ENCODE data around the gene LPP.
A peak's percentile ranks its signal among the peaks of the same experiment; 100 is the strongest.

The LPP gene

DNA sequence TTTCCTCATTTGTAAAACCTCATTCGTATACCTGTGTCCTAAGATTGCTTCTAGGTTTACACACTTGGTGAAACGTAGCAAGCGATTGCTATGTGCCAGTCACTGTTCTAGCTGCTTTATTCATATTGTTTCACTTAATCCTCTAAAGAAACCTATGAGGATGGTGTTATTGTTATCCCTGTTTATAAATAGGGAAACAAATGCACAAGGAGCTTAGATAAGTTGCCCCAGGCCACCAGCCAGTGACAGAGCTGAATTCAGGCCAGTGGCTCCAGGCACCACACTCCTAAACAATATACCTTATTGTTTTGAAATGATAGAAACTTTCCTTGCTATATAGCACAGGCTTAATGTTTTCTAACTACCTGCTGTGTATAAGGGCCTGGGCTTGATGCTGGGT lies 44.0 kb downstream of the LPP start:
- DNase-seq: no peak

DNA sequence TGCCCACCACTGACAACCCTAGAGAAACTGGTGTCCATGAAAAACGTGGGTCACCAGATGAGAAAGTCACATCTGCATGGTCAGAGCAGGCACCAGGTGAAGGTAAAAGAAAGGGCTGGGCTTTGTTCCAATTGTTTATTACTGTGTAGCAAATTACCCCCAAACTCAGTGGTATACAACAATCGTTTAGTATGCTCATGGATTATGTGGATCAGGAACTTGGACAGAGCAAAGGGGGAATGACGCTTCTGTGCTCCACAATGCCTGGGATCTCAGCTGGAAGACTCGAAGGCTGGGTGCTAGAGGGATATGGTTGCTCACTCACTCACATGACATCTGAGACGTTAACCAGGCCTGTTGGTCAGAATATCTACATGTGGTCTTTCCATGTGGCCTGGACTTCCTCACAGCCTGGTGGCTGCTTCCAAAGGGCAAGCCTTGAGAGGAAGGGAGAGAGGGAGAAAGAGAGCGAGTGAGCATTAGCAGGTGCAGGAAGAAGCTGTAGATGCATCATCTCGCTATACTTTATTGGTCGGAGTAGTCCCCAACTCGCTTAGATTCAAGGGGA lies 44.9 kb downstream of the LPP start:
- no peak for DNase-seq

DNA sequence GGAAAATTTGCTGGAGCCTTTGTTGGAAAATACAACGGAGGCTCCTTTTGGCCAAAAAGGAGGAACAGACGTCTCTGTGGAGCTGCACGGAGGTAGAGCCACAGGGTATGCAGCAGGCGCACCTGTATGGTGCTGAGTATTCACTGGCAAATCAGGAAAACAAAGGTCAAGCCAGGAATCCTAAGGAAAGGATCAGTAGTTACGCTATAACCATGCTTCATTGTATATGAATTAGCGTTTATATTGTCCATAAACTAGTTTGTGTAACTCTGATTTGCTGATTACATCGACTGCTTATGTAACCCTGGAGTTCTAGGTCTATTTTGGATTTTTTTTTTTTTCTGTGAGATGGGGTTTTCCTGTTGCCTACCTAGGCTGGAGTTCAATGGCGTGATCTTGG lies 45.4 kb downstream of the LPP start:
- DNase-seq: no peak

DNA sequence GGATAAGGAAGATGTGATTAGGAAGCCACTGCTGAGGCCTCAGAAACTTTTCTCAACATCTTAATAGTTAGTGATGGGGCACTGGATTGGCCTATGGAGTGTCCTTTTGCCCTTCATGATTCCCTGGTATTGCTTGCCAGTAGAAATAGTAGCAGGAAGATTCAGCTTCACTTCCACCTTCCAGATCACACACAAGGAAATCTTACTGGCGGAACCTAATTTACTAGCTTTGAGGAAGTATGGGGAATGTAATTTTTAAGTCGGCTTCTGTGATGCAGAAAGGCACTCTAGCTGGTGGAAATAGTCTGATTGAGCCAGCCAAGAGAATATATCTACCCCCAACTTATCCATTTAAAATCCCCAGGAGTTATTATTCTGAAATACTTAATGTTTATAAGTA lies 46.5 kb downstream of the LPP start:
- DNase-seq: no peak

DNA sequence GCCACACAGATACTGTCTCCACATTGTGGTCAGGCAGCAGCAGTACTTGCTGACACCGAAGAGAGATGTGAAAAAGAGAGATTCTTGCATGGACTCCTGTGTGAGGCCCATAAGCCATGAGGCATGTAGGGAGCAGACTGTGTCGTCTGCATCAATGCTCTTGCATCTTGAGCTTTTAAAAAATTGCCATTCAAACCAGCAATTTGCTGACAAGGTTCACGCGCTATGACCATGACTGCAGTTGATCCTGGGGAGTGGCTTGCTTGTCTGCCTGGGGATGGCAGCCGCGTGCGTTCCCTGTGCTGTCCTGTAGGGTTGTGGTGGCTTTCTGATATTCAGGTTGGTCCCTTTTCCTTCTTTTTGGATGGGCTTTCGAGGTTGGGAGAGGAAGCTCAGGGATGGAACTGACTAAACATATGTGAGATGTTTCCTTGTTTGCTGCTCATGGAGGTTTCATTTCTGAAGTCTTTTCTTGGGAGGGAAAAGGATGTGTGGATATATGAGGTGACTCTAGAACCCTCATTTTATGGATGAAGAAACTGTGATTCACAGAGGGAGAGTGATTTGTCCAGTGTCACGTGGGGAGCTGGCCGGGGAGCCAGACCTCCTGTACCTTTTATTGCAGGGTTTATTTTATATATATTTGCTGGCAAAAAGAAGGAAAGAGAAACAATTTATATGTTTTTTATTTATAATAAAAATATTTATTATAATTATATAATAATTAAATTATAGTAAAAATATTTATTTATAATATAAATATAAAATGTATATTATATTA lies 48.6 kb downstream of the LPP start:
- DNase-seq: no peak

DNA sequence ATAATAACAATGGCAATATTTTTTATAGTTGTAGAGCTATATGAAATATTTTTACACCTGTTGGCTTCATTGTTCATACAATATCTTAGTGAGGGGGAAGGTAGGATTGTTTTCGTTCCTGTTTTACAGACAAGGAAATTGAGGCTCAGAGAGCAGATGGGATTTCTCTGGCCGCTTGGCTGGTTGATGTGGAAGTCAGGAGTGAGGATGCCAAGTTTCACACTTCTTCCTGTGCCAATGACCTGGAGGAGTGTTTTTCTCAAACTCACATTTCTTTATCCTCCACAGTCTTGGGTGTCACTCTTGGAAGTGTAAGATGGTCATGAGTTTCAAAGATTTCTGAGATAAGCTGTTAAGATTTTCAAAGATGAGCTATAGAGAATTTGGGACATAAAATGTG lies 50.6 kb downstream of the LPP start:
- DNase-seq: no peak

DNA sequence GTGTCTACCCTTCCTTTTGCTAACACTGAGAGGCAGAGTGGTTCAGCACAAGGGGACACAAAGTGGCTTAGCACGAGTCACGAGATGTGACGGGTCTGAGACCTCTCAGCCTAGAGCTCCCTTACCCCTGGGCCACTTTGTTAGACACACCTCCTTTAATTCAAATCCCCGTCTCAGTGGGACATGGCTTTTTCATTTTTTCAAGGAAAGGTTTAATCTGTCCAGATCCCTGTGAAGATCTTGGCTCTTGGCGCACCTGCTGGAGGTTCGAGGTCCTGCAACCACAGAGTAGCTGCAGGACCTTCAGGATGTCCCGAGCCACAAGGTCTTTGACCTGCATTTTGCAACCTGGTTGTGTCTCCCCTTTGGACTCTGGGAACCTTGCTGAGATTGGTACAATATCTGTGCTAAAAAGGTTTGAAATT lies 52.0 kb downstream of the LPP start:
- no peak for DNase-seq

DNA sequence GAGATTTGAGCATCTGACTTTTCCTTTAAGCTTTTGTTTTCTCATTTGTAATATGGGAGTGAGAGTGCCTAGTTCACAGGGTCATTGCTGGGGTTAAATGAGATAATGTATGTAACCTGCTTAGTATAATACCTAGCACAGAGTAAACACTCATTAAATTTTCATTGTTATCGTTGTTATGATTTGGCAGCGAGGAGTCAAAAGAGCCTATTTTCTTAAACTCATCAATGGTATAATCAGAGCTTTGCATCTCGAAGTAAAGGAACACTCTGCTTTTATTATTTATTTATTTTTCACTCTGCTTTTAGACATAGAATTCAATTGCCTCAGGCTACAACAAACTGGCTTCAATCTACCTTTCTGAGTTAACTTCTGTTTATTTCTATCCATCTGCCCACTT lies 52.8 kb downstream of the LPP start:
- no peak for DNase-seq

DNA sequence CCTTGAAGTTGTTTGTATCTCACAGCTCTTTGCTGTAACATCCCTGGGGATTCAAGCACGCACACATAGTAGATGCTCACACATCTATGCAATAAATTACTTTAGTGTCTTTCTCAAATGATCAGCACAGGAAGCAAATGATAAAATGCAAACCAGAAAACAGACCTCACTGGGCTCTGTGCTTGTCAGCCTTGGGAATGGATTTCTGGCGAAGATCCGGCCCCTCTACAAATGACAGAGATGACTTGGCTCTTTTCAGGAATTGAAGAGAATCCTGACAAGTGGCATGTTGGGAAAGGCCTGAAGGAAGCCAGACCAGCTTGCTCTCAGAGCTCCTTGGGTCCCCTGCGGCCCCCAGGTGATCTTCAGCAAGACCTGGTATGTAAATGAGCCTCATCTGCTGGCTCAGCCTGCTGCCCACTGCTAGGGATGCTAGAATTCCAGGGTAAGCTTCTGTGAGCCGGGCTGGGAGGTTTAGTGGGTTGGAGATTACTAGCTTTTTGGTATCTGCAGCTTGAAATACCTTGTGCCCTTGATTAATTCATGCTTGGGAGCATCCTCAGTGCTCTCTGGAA lies 54.1 kb downstream of the LPP start:
- no peak for DNase-seq

DNA sequence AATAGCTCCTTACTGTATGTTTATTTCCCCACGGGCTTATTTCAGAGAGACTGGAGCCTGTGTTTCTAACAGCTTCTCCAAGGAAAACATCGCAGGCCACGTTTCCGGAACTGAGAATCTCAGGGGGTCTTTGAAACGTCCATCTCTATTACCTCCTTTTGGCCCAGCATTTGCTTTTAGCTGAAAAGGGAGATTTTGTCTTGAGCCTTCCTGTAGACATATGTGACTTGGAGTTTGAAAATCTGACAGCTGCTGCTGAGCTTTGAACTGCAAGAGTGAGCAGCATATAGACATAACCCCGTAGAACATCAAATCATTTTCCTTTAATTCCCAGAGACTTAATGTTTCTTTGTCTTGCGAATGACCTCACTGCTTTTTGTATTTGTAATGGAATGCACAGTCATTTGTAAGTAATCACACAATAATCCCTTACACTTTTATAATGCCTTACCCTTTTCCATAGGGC lies 54.6 kb downstream of the LPP start:
- peak; percentile 46 for DNase-seq

DNA sequence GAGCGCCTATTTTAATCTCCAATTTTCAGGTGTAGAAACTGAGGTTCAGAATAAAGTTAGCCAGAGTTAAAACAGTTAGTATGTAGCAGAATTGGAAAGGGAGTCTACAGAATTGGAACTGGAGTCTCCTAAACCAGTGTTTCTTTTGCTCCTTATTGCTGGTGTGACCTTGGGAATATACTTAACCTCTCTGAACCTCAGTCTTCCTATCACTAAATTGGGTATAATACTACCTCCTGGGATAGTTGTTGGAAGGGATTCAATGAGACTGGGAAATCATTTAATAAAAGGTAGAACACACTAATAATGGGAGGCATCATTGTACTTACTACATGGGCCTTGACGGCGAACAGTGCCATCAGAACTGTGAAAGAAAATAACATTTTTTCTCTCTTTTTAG lies 55.1 kb downstream of the LPP start:
- no peak for DNase-seq

DNA sequence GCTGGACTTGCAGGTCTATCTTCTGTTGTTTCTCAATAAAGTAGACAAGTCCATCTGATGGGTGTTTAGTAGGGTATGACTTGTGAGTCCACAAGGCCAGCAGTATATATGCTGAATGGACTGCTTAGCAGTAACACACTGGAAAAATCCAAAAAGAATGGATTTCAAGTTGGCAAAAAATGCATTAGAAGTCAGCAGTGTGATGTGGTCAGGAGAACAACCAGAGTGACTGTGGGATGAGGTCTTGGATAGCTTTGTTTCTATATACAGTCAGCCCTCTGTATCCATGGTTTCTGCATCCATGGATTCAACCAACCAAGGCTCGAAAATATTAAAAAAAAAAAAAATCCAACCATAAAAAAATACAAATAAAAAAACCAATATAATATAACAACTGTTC lies 55.8 kb downstream of the LPP start:
- no peak for DNase-seq

DNA sequence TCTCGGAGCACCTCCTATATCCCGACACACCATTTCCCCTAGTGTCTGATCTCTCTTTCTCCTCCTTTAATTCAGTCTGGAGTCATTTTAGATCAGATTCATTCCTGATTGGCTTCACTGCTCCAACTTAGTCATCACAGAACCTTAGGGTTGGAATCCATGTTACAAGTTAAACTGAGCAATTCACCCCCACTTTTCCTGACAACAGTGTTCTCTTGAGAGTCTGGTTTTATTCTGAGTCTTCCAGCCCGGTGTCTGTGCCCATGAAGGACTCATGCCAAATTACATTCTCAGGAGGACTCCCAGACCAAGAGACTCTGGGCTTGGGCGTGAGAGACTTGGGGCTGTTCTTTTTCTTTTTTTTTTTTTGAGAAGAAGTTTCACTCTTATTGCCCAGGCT lies 57.5 kb downstream of the LPP start:
- no peak for DNase-seq

DNA sequence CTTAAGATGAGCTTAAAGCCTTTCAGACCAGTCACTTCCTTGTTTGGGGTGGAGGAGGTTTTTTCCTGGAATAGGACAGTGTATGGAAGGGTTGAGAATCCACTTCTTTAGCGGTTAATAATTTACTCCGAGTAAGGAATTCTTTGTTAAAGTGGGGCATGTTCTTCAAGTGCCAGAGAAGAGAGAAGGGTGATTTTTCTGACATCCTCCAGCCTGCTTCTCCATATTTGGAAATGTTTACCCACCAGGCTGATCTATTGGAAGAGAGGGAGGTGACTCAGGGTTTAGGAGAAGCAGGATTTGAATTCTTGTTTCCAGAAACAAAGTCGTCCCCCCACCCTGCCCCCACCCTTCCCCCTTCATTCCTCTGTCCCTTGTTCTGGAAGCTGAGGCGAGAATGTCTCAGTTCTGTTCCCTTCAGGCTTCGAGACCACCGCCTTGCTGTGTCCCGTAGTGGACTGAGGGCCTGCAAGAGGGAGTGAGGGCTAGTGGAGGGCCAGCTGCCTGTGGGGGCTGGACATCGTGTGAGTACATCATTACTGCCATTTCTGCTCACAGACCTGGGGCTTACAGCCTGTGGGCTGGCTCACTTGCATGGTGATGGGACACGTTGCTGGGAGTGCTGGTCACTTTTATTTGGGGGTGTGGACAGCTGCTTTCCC lies 58.5 kb downstream of the LPP start:
- no peak for DNase-seq

DNA sequence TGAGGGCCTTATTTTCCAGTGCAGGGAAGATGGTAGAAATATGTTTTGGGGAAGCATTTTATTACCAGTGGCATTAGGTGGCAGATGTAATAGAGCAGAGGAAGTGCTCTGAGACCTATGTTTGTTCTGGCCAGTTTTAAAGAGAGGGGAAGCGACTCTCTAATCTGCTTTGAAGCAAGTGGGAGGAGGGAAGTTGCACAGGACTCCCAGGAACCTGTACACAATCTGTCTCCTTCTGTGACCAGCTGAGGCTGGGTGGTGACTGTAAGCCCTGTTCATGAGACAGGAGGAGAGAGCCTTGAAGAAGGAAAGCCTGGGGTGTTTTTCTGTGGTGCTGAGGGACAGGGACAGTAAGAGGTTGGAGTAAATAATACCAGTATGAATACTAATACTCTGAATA lies 60.5 kb downstream of the LPP start:
- no peak for DNase-seq

DNA sequence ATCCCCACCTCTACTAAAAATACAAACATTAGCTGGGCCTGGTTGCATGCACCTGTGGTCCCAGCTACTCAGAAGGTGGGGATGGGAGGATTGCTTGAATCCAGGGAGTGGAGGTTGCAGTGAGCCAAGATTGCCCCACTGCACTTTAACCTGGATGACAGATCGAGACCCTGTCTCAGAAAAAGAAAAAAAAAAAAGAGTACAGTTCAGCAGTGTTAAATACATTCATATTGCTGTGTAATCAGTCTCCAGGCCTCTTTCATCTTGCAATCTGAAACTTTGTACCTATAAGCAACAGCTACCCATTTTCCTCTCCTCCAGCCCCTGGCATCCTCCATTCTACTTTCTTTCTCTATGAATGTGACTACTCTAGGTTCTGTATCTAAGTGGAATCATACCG lies 61.2 kb downstream of the LPP start:
- DNase-seq: no peak

DNA sequence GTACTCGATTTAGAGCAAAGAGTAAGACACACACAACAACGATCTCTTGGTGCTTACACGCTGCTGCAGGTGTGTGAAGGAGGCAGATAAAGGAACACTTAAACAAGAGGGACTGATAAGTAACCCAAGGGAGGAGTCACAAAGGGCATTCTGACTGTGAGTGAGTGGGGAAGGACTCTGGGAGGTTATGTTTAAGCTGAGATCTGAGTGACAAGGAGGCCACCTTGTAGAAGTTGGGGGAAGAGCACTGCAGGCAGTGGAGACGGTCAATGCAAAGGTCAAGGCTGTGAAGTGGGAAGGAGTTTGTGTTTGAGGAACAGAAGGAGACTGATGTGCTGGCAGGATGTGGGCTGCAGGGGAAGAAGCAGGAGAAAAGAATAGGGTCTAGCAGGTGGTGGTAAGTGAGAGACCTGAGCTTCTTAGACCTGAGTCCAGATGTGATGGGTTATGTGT lies 63.1 kb downstream of the LPP start:
- no peak for DNase-seq

DNA sequence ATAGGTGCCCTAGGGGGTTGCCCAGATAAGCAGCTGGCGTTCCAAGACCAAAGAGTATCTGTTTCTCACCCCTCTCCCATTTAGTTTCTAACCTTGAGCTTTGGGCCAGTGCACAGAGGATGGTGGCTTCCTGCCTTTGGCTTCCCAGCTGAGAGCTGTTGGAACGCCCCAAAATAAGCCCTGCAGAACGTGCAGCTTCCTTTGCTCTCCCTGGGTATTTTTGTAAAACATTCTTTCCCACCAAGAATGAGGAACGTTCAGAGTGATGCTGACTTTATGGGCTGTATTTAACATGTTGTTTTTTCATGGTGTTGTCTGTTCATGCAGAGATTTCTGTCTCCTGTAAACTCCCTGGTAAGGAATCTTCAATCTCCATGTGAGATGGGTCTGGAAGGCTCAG lies 63.8 kb downstream of the LPP start:
- no peak for DNase-seq

DNA sequence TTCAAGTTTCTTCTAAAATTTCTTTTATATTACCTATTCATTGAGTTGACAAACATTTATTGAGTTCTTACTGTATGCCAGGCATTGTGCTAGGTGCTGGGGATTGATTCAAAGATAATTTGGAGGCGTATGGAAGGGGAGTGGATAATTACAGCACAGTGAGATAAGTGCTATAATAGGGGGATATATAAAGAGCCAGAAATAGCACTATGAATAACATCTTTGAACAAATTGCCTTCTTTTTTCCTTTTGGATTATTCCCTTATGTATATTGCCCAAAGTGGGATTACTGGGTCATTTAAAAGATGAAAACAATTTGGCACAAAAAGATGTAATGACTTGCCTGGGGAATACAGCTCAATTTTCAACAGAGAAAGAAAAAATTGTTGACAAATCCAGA lies 64.6 kb downstream of the LPP start:
- DNase-seq: no peak

DNA sequence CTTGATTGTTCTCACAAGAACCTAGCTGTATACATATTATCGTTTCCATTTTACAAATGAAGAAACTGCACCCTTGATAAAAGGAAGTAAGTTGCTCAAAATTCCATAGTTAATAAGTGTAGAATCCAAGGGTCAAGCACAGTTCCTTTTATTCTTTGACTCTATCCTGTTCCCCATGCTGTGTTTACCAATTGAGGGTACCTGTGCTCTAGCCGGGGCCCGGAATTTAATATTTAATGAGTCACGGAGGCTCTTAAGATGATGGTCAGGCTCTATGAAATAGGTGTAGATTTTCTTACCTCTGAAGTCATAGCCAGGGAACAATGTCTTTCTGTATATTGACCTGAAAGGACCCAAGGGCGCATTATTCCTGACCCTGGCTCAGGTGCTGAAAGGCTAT lies 65.2 kb downstream of the LPP start:
- DNase-seq: no peak

DNA sequence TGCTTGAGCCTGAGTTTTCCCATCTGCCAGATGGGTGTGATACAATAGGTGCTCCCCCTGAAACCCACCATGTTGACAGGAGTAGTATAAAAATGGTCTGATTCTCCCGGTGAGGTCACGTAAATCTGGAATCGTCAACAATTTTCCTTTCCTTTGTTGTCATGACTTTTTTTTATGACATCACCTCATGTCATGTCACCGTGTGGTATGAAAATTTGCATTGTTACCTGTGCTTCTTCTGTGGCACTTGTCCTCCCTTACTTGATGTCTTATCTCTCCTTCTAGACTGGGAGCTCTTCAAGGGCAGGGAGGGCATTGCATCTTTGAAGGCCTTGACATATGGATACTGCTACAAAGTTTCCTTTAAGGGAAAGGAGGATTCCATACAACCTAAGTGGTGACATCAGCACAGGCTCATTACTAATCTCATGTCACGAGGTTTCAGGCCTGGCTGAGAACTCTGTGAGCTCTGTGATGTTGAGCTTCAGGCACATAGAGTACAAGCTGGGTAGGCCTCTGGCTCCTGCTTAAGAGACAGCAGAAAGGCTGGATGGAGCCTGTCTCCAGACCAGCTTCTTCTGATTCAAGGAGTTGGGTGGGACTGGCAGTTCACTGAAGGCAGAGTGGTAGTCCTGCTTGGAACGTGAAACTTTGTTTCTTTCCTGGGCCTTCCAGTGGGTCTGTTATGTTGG lies 66.3 kb downstream of the LPP start:
- no peak for DNase-seq

DNA sequence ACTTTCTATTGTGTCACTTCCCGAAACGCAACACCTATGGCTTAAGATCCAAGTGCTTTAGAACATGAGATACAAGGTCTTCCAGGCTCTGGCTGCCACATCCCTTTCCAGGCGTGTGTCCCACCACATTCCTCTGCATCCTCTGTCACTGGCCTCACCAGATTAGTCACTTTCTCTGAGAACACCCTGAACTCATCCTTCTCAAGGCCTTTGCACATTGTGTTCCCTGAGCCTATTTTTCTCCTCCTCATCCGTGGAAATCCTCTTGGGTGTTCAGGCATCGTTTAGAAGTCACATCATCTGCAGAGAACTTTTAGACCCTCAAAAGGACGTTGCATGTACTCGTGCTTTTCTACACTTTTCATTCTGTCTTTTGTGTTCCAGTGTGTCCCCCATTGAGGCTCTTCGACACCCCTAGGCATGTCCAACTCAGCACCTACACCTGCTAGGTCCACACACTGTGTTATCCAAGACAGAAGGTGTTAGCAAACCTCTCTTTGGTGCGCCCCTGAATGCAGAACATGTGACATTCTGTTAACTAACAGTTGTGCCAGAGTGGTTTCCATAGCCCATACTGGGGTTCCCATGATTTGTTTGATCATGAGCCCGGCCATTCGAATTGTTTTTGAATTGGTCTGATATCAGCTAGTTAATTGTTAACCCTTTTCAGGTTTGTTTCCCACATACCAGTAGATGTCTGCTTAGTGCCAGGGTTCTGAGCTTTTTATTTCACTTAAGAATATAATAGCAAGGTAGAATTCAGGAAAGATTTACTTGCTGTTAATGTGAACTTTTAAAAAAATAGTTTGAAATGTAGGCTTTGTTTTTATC lies 67.2 kb downstream of the LPP start:
- no peak for DNase-seq

All from right hindlimb (tissue), 1 donor.